Middle frontal gyrus (tissue), 1 donor: ENCODE measurements around the gene C10orf90.

Experiments
- DNase-seq: peaks from one replicate; pipeline ENCODE4 v3.0.0-alpha.2; 2015; ENCODE audit warnings: low spot score; ENCODE audit errors: extremely low spot score

C10orf90 gene

DNA sequence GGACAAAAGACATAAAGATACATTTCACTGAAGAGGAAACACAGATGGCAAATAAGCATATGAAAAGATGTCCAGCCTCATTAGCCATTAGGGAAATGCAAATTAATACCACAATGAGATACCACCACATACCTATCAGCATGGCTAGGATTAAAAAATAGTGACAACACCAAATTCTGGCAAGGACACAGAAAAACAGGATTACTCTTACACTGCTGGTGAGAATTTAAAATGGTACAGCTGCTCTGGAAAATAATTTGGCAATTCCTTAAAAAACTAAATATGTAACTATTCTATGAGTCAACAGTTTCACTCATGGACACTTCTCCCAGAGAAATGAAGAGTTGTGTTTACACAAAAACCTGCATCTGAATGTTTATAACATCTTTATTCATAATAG, 121.1 kb downstream of the C10orf90 start:
- no peak for DNase-seq

DNA sequence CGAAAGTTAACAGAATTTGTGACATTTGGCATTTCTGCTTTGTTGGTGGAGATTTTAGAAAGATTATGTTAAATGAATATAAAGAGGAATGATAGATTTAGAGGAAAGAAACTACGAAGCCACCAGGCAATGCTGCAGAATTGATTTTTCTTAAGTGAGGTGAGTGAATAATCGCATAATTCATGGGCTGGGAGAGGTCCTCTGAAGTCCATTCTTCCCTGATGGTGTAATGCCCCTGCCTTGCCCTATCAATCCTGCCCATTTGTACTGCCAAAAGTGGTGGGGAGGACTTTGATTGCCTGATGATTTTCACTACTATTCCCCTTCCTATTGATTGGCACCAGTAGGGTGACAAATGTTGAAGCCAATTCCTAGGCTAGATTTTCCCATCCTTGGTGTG, 125.9 kb downstream of the C10orf90 start:
- DNase-seq = no peak

DNA sequence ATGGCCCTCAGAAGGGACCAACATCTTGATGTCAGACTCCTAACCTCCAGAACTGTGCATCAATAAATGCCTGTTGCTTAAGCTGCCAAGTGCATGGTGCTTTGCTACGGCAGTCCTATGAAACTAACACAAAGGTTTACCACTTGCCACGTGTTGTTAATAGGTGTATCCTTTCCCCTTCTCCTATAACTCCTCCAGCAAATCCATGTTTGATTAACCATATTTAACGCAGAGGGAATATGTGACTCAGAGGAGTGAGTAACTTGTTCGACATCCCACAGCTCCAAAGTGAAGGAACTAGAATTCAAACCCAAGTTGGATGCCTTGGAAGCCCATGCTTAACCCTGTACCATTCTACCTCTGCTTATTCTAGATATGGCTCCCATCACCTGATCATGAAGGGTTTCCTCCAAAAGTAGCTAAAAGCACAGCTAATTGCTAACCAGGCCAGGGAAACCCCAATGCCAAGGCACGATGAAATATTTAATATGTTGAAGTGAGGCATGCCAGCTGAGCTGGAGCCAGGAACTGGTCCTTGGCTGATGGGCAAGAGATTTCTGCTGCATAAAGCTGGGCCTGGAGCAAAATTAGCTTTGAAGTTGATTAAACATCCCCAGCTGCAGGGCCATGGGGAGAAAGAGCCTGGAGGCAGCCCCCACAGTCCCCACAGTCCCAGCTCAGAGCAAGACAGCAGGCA, 131.9 kb downstream of the C10orf90 start:
- DNase-seq = no peak

DNA sequence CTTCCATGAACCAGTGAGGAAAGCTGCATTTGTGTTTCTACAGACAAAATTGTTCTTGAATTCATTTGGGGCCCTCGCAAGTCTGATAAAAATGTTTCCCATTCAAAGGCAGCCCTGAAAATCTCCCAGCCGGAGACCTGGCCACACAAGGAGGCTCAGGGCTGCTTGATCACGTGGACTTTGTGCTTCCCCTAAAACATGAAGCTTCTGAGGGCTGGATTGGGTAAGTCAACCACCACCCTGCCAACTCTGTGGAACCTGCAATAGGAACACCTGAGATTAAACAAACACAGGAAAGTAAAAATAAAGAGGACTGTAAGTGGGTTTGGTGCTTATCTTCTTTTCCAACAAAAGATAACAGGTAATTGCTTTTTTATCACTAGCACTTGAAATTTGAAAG, 133.8 kb downstream of the C10orf90 start:
- no peak for DNase-seq

DNA sequence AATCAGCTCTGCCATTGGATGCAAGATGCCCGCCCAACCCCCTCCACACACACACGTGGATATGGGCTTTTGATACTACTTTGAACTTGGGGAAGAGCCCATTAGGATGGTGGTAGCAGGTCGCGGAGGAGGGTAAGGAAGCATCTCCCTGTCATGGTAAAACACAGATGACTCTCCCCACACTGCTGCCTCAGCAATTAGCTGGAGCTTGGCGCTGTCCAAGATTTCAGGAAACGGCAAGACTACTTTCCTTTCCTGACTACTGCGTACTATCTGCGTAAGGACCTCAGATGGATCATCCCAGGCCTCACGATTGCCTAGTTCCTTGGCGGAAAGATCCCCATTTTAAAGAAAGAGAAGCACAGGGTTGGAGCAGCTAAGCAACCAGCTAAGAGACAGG, 134.3 kb downstream of the C10orf90 start:
- no peak for DNase-seq

DNA sequence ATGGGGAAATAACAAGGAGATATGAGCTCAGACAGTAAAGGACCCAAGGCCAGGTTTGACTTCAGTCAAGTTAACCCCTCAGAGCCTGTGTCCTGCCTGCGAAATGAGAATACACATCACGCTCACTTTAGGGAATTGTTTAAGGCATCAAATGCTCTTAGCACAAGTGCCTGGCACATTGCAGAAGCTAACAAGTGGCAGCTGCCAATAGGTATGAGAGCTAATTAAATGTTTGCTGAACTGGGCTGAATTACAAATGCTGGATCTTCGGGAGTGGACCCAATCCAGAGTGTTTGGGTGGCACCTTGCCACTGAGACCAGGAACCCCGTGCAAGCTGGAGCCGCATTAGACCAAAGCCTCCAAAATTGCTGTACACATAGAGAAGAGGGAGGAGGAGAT, 136.8 kb downstream of the C10orf90 start:
- DNase-seq = no peak

DNA sequence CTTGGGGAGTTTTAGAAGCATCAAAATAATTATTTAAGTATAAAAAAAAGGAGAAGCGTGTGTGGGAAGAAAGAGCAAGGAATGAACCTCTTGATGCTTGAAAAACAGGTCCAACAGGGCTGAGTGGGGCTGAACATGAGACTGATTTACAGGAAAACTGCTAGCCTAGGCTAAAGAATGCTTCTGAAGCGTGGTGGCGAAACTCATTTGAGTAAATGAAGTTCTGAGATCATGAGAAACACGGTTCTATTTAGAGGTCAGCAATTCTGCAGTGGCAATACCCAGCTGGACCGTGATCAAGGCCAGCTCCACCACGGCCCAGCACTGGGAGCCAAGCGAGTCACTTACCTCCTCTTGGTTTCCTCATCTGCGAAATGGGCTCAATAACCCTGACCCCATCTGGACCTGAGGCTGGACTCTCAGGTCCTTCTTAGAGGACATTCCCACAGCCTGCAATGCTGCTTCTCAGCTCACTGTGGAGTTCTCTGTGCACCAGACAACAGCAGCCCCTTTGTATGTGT, 142.1 kb downstream of the C10orf90 start:
- no peak for DNase-seq

DNA sequence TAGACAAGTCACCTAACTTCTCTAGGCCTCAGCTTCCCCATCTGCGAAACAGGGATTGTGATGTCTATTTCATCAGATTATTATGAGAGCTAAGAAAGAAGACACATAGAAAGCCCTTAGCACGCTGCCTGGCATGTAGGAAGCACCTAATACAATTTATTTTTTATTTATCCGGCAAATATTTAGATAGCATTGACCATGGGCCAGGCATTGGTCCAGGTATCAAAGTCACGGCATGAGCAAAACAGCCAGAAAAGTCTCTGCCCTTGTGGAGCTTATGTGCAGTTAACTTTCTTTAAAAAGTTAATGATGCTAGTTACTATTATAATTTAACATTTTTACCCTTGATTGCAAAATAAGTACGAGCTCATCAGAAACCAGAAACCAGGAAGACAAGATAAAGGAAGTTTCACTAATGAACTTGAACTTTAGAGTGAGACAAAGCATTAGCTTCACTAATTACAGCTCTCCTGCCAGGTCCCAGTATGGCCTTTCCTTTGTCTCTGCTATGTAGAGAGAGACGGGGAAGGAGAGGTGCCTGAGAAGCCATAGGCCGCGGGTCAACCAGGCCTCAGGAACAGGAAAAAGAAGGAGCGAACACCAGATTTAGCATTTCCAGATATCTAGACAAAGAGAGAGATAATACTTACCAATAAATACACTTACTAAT, 142.7 kb downstream of the C10orf90 start:
- no peak for DNase-seq

DNA sequence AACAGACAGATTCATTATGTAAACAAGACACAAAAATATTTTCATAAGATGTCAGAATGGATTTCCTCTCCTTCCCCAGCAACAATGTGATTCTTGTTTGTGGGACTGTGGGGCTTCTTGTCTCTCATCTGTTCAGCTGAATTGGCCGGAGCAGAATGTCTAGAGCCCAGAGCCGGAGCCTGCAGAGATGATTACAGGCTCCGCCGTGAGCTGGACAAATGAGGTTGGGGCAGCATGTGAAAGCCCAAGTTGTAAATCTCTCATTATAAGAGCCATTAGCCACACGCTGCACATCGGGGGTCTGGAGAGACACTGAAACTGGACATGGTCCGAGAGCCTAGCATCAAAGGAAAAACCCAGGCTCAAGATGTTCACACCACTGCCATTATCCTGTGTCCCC, 145.2 kb downstream of the C10orf90 start:
- no peak for DNase-seq

DNA sequence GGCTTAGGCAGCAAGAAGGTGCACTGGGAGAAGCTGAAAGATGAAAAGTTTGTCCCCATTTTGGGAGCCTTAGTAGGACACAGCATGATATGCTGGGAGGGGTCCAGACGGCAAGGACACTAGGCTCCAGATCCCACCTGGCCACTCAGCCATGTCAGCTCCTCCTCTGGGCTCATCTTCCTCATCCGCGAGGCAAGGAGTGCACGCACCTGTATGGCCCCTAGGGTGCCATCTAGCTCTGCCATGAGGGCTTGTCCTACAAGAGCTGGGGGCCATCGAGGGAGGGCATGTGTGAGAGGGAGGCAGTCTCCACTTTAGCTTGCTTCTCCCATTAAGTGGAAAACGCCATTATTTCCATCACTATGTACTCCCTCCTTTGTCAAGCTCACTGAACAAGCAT, 146.0 kb downstream of the C10orf90 start:
- DNase-seq = no peak

DNA sequence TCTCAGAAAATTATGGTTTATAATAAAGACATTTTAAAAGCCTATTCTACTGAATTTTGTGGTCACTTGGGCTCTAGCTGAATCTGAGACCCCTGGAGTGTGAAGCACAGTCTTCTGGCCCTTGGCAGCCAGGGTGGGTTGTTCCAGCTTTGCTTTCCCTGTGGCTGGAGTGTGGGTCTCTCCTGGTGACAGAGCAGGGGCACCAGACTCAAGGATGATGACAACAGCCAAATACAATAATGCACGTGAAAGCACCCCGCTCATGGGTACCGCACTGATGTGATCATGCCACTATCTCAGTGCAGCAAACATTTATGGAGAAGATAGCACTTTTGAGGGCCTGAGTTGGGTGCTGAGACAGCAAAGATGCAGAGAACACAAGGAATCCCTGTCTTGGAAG, 147.4 kb downstream of the C10orf90 start:
- no peak for DNase-seq

DNA sequence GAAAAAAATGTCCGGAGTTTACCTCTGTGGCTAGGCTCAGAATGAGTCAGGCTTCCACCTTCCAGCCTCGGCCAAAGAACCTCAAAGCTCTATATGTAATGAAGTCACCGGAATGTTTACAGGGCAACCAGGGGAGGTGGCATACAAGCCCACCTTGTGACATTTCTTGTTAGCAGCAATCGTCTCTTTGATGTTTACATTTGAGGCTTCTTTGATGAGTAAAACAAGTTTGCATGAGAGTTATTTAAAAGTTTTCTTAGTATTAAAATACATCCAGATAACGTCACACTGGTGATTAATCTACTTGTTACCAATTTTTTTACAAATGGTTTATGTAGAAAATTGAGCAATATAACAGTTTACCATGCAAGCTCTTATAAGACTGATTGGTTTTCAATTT, 149.1 kb downstream of the C10orf90 start:
- no peak for DNase-seq

DNA sequence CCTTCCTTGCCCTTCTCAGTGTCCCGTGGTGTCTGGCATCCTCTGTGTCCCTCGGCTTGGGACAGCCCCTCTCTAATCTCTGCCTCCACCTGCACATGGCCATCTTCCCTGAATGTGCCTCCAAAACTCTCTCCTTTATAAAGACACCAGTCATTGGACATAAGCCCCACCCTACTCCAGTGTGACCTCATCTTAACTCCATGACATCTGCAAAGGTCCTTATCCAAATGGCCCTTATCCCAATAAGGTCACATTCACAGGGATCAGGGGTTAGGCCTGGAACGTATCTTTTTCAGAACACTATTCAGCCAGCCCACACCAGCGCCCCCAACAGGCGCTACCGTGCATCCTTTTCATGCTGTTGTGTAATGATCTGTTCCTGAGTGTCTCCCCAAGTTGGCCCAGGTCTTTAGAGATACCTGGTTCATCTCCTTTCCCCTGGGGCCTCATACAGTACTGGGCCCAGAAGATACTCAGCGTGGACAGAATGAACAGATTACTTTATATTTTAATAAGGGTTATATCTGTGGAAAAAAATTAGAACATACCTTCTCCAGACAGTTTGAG, 149.7 kb downstream of the C10orf90 start:
- no peak for DNase-seq

DNA sequence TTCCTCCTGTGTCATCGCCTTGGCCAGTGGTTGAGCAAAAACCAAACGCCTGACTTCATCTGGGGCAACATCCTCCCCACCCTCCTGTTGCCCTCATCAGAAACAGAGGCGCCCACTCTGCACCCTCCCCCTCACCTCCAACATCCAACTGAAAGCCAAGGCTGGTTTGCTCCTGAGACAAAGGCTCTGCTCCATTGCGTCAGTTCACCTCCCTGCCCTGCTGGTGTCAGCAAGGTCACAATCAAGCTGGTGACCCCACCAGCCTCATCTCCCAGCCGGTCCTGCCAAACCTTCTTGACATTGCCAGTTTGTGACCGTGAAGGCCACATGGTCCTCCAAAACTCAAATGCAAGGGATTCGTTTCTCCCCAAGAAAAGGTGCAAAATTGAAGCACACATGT, 150.5 kb downstream of the C10orf90 start:
- no peak for DNase-seq

DNA sequence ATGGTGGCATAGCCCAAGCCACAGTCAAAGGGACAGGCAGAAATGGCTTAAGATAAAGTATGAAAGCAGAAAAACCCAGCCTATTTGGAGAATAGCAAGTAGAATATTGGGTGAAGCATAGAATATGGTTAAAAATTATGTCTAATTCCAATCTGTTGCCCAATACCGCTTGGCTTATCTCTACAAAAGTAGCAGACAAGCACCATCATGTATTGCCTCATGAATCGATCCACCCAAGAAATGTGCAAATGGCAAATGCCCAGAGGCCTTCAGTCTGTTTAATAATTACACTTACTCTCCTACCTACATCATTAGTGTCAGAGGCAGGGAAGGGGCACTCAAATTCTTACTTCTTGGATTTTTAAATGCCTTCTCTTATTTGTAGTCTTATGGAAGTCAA, 151.3 kb downstream of the C10orf90 start:
- DNase-seq = no peak

DNA sequence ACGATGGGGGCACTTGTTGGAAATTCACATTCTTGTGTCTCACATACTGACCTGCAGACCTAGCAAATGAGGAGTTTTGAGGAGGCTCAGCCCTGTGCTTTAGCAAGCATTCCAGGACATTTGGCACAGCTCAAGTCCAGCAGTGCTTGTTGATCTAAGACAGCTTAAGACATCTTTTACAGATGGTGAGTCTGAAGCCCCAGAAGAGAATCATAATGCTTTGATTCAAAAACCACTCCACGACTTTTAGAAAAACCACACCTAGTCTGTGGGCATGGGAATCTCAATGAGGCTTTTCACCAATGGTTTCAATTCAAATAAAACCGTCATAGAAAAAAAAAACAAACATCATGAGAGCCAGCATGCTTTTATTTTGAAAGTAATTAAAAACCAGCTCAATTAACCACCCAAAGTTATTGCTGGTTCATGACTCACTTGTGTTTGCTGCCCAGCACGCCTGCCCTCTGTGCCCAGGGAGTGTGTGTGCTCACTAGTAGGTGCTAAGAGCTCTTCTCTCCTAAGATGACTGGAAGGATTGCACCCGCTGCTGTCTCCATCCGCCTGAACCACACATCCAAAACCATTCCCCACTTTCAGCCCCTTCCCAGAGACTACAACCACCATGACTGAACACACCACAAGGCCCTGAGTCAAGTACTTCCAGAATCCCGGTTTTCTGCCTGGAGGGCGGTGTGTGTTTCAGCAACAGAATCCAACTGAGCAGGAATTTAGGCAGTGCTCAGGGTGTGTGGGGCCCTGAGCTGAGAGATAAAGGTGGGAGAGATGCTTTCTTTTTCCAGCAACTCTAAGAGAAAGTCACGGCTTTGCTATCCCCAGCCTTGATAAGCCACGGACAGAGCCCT, 152.0 kb downstream of the C10orf90 start:
- DNase-seq = no peak

DNA sequence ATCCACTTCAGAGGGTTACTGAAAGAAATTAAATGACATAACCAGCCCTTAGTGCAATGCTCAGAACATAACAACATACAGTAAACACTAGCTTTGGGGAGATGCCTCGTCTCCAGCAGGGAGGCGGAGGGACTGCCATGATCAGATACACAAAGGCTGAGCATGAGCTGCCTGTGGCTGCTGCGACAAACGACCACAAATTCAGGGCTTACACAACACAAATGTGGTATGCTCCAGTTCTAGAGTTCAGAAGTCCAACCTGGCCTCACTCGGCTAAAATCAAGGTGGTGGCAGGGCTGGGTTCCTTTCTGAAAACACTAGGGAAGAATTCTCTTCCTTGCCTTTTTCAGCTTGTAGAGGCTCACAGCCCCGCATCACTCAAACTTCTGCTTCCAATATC, 154.0 kb downstream of the C10orf90 start:
- no peak for DNase-seq

DNA sequence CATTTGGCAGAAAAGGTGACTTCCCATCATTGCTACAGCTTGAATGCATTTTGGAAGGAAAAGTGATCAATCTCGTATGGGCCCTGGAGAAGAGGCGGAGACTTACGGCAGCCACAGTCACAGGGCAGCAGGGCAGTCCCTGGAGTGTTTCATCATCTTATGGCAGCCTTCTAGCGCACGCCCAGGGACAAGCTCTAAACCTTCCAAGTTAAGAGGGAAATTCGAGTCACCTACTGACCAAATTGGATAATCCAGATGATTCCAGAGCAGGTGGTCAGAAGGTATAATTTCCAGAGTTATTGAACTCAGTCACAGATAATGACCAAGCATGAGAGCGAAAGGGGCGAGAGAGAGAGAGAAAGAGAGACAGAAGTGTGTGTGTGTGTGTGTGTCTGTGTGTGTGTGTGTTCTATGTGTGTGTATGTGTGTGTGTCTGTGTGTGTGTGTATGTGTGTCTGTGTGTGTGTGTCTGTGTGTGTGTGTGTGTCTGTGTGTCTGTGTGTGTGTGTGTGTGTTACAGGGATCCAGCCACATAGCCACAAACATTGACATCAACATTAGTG, 158.5 kb downstream of the C10orf90 start:
- DNase-seq = no peak

DNA sequence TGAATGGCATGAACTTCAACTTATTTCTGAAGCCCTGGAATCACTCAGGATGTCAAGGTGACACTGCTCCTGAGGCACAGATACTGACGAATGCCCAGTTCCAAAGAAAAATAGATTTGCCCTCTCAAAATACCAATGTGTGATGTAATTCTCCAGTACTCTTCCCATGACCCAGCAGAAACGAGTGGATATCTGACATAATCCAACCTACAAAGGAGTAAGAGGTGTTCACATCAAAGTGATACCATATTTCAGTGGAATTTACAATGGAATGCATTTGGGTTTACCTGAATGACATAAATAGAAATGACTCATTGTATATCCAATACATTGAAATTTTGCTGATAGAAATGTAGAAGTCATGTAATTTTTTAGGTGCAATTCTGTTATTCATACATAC, 161.3 kb downstream of the C10orf90 start:
- no peak for DNase-seq

DNA sequence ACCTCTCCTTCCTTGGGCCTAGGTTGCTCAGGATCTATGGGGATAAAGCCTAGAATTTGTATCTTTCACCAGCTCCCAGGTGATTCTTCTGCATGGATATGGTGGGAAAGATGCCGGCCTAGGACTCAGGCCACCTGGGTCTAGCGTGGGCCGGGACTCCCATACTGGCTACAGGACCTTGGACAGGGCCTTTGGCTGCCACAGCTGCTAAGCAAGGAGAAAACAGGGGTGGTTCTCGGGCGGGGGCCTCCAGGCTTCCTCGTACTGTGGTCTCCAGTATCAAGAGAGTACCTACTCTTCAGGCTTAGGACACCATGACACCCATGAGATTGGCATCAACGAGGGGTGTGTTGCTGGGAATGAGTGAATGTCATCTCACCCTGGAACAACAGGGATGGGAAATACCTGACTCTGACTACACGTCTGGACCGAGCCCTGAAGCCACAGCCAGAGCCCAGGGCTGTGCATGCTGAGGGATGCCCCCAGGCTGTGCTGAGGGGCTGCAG, 161.9 kb downstream of the C10orf90 start:
- no peak for DNase-seq

DNA sequence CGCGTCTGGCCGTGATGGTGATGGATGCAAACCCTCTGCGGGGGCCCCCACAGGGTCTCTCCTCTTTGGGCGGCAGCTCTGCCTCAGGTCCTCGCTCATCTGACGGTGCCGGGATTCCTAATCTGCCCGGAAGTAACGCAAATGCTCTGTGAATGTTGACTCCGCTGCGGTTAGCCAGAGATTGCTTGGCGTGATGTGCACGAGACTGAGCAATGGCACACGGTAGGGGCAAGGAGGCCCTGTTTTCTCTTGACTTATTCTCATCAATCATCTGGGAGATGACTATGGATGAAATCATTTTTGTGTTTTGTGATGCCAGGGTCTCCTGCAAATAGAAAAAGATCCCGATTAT, 165.8 kb downstream of the C10orf90 start:
- DNase-seq = no peak
